GM12878 (cell line): ENCODE data around the gene SLC38A3. TPM values are rescaled to one million over a fixed set of nuclear protein-coding genes. Genes with fewer than 3 reads are reported as not detected.

ENCODE experiments used
- ATAC-seq: fragments of 200-7000 bp; cut with Tn5 transposase; 3 replicates; pipeline ENCODE4 v1.9.1; 2020; ENCODE audit warnings: mild to moderate bottlenecking, moderate library complexity
- BruUV-seq: library from RNA; stranded (reverse); fragments of 400-500 nt; replicated peaks from 2 replicates; lab custom pipeline; 2021; lab: Mats Ljungman, UMichigan
- CTCF ChIA-PET: fragments of 300-600 bp; sonication (Branson Sonifier 250); formaldehyde crosslinking; extraction: SDS; loops from one replicate; lab custom pipeline; 2021; ENCODE audit warnings: inconsistent platforms; lab: Yijun Ruan, JAX
- POLR2A ChIA-PET: fragments of 350-600 bp; formaldehyde crosslinking; extraction: SDS; loops from one replicate; lab custom pipeline; 2021; ENCODE audit warnings: inconsistent platforms; lab: Charles Lee
- RAD21 ChIA-PET: fragments of 300-600 bp; sonication (Branson Sonifier 250); formaldehyde crosslinking; loops from one replicate; lab custom pipeline; 2023; ENCODE audit warnings: antibody characterized with exemption; ENCODE audit not compliant: unreplicated experiment; lab: Charles Lee
- SMC1A ChIA-PET: fragments of 300-600 bp; sonication (Branson Sonifier 250); formaldehyde crosslinking; loops from one replicate; lab custom pipeline; 2023; ENCODE audit not compliant: unreplicated experiment, uncharacterized antibody; lab: Charles Lee
- DNase-seq: peaks from one replicate; pipeline ENCODE4 v3.0.0-alpha.2; 2011; ENCODE audit warnings: low read depth, low spot score
- FAIRE-seq: peaks from 3 replicates; lab custom pipeline; 2011; peaks lifted over from hg19 to GRCh38; lab: Jason Lieb, UNC
- H2AFZ ChIP-seq: 2 replicates; pipeline ENCODE4 v1.6.0; 2011; ENCODE audit warnings: low read depth, low read length, control low read depth; ENCODE audit not compliant: control insufficient read depth
- H3K27ac ChIP-seq: 2 replicates; pipeline ENCODE4 v1.5.1; 2011; ENCODE audit warnings: control low read depth; ENCODE audit not compliant: control insufficient read depth, insufficient read depth
- H3K27me3 ChIP-seq, 2 experiments: replicated peaks in 1 of 2; 2 replicates each; pipeline versions ENCODE4 v1.6.0 to v1.6.1; 2011; ENCODE audit warnings: low read length in 1 of 2; ENCODE audit not compliant: control insufficient read depth in 2 of 2, insufficient read depth in 2 of 2
- H3K36me3 ChIP-seq, 2 experiments: 2 replicates each; pipeline ENCODE4 v1.5.1; 2011; ENCODE audit warnings: low read length in 1 of 2; ENCODE audit not compliant: control insufficient read depth in 2 of 2, insufficient read depth in 2 of 2
- H3K4me1 ChIP-seq: 2 replicates; pipeline ENCODE4 v1.6.1; 2011; ENCODE audit warnings: mild to moderate bottlenecking, low read length, moderate library complexity, mixed read lengths; ENCODE audit not compliant: control insufficient read depth, insufficient read depth
- H3K4me2 ChIP-seq: 2 replicates; pipeline ENCODE4 v1.6.0; 2011; ENCODE audit warnings: control low read depth; ENCODE audit not compliant: control insufficient read depth, insufficient read depth
- H3K4me3 ChIP-seq: fragments of 200-600 bp; sonication (generic); 2 replicates; pipeline ENCODE4 v1.5.1; 2016
- H3K79me2 ChIP-seq: 2 replicates; pipeline ENCODE4 v1.6.0; 2011; ENCODE audit warnings: low read length; ENCODE audit not compliant: control insufficient read depth, insufficient read depth
- H3K9ac ChIP-seq: 2 replicates; pipeline ENCODE4 v1.8.0; 2011; ENCODE audit warnings: low read length, control low read depth, mixed read lengths; ENCODE audit not compliant: control insufficient read depth, insufficient read depth
- H3K9me3 ChIP-seq: replicated peaks from 3 replicates; pipeline ENCODE4 v1.5.1; 2011; ENCODE audit warnings: mild to moderate bottlenecking, low read length; ENCODE audit not compliant: control insufficient read depth, insufficient read depth
- H4K20me1 ChIP-seq: 2 replicates; pipeline ENCODE4 v1.6.0; 2011; ENCODE audit not compliant: control insufficient read depth, insufficient read depth
- ASH2L ChIP-seq: fragments of 300-600, 200-600 bp; sonication (generic); IDR thresholded peaks from 2 replicates; pipeline ENCODE4 v1.6.1; 2017; ENCODE audit warnings: low read depth, mild to moderate bottlenecking, borderline replicate concordance
- BHLHE40 ChIP-seq, 2 experiments: fragments of 450-650 bp in 1 of 2; IDR thresholded peaks; 2 replicates each; pipeline ENCODE4 v1.6.1; 2011 to 2017; ENCODE audit warnings: low read depth in 2 of 2, borderline replicate concordance in 1 of 2, improper control_type of control experiment in 1 of 2, low read length in 1 of 2, mild to moderate bottlenecking in 1 of 2
- CBX3 ChIP-seq: fragments of 200-600 bp; sonication (generic); IDR thresholded peaks from 2 replicates; pipeline ENCODE4 v1.6.1; 2016; ENCODE audit warnings: low read depth, borderline replicate concordance
- CHD2 ChIP-seq: IDR thresholded peaks from 2 replicates; pipeline ENCODE4 v1.6.1; 2011; ENCODE audit warnings: low read depth, low read length, improper control_type of control experiment, borderline replicate concordance
- E2F8 ChIP-seq: fragments of 450-650 bp; IDR thresholded peaks from 2 replicates; pipeline ENCODE4 v1.6.1; 2018; ENCODE audit warnings: mild to moderate bottlenecking, low read depth, moderate library complexity; ENCODE audit not compliant: partially characterized antibody
- ESRRA ChIP-seq: IDR thresholded peaks from 2 replicates; pipeline ENCODE4 v1.6.1; 2012; ENCODE audit warnings: mild to moderate bottlenecking, low read length, improper control_type of control experiment
- JUND ChIP-seq: IDR thresholded peaks from 2 replicates; pipeline ENCODE4 v1.6.1; 2012; ENCODE audit warnings: low read depth, mild to moderate bottlenecking, low read length, improper control_type of control experiment, moderate library complexity
- MEF2B ChIP-seq: fragments of 450-650 bp; IDR thresholded peaks from 2 replicates; pipeline ENCODE4 v1.6.1; 2018; ENCODE audit warnings: mild to moderate bottlenecking, moderate library complexity; ENCODE audit not compliant: partially characterized antibody, poor library complexity, severe bottlenecking
- PML ChIP-seq: IDR thresholded peaks from 2 replicates; pipeline ENCODE4 v1.6.1; 2012; ENCODE audit warnings: low read length, inconsistent platforms
- SUPT20H ChIP-seq: IDR thresholded peaks from 2 replicates; pipeline ENCODE4 v1.6.1; 2011; ENCODE audit warnings: low read depth, mild to moderate bottlenecking, low read length, moderate library complexity, borderline replicate concordance; ENCODE audit not compliant: control insufficient read depth
- TBL1XR1 ChIP-seq: IDR thresholded peaks from 2 replicates; pipeline ENCODE4 v1.6.1; 2012; ENCODE audit warnings: low read depth, low read length, improper control_type of control experiment
- USF2 ChIP-seq: IDR thresholded peaks from 2 replicates; pipeline ENCODE4 v1.6.1; 2011; ENCODE audit warnings: low read depth, low read length, improper control_type of control experiment, borderline replicate concordance
- ZNF592 ChIP-seq: fragments of 450-650 bp; IDR thresholded peaks from 2 replicates; pipeline ENCODE4 v1.6.1; 2017; ENCODE audit warnings: mild to moderate bottlenecking, moderate library complexity
- WGBS: methylation state at CpG from one replicate; pipeline ENCODE4 v1.1.6; 2016; ENCODE audit warnings: low lambda C conversion rate; ENCODE audit not compliant: insufficient replicate concordance, insufficient coverage; ENCODE audit errors: missing lambda C conversion rate; 5-methylcytosine and 5-hydroxymethylcytosine counted together
- in situ Hi-C: fragments of 300-500 bp; cut with MboI; formaldehyde crosslinking; loops from 9 replicates; pipeline ENCODE4 v1.14.3; 2018; ENCODE audit warnings: mixed read lengths
- intact Hi-C: fragments of 100-400 bp; cut with micrococcal nuclease; formaldehyde crosslinking; loops from one replicate; pipeline ENCODE4 v1.14.2; 2022; ENCODE audit not compliant: unreplicated experiment
- polyA plus RNA-seq, 11 experiments: library from polyadenylated mRNA; depleted of rRNA in 4 of 11; unstranded in 6 of 11; stranded (reverse) in 5 of 11; fragments of >200 nt; fragmentation: Nextera tagmentation in 4 of 11; fragmentation: Illumina TruSeq in 1 of 11; extraction: Ambion mirVana in 4 of 11; extraction: Trizol in 1 of 11; gene quantifications; 1 replicate in 1 of 11; 2 replicates in 10 of 11; pipeline versions ENCODE4 v1.2.1 to v1.2.3, GENCODE V29; 2011 to 2016; ENCODE audit warnings: inconsistent platforms in 2 of 11, missing spikeins in 2 of 11, low read depth in 1 of 11
- total RNA-seq, 4 experiments: library from RNA; depleted of rRNA in 3 of 4; stranded (reverse); fragments of >200 nt in 3 of 4; fragmentation: Illumina TruSeq in 1 of 4; extraction: Trizol in 1 of 4; gene quantifications; 2 replicates each; pipeline versions ENCODE4 v1.2.1 to v1.2.3, GENCODE V29; 2013 to 2021

SLC38A3 gene
- total and polyA plus RNA-seq, 10 of the 15 experiments (the other 5 are each of a cell fraction or from before 2014, with no cell fraction given) = 0.14 TPM; not detected in 9

GRCh38 chr3:50269460-50269859, 64.4 kb downstream of the SLC38A3 start:
- ATAC-seq = no peak
- FAIRE-seq = no peak
- ChIA-PET SMC1A (no interaction called here), POLR2A (interaction anchor here (0.6 kb wide), 1 partner anchor 67 kb away, joined by 3 read pairs; no protein-coding TSS in a partner anchor), RAD21 (no interaction called here), CTCF (interaction anchor here (0.7 to 1.9 kb wide), 5 partner anchors 9 to 150 kb away, joined by 3 to 7 read pairs (median 4); no protein-coding TSS in a partner anchor)
- Histone ChIP-seq H4K20me1 (no peaks in the 10 kb centered on the region), H3K36me3 (no peaks in the 10 kb centered on the region), H3K9ac (no peak overlapping the region), H2AFZ (no peak overlapping the region), H3K9me3 (no peaks in the 10 kb centered on the region), H3K27me3 (peaks cover under 1 to 5% of the 10 kb centered on the region in 2 experiments; a peak in 3 of 4 replicates), H3K27ac (no peak overlapping the region), H3K4me3 (no peak overlapping the region), H3K4me2 (no peak overlapping the region), H3K4me1 (peaks cover 6% of the 10 kb centered on the region), H3K79me2 (no peaks in the 10 kb centered on the region)
- in situ Hi-C loops (no loop called here), intact Hi-C loops (no loop called here)
- BruUV-seq = no TSS peak
- no peak for DNase-seq
- 9% methylated on average over 4 of the region's 4 CpGs for WGBS
- TF ChIP-seq USF2 (no peak), ASH2L (no peak), BHLHE40 (IDR thresholded peaks at IDR 0.05; ENCODE audit: borderline replicate concordance in 1 of 2, low read depth in 2 of 2, low read length in 1 of 2) (no peak), CBX3 (no peak), ESRRA (no peak), PML (no peak), E2F8 (no peak), JUND (no peak), MEF2B (no peak), ZNF592 (no peak), TBL1XR1 (no peak), SUPT20H (no peak), CHD2 (no peak)
